ENCODE results near the gene EVL. TPM values are rescaled to one million over a fixed set of nuclear protein-coding genes. Genes with fewer than 3 reads are reported as not detected.

Gene EVL
- total and polyA plus RNA-seq, 2 of the 8 experiments (the other 6 are each of a cell fraction or from before 2014, with no cell fraction given), result 30.7 to 64.6 TPM

DNA sequence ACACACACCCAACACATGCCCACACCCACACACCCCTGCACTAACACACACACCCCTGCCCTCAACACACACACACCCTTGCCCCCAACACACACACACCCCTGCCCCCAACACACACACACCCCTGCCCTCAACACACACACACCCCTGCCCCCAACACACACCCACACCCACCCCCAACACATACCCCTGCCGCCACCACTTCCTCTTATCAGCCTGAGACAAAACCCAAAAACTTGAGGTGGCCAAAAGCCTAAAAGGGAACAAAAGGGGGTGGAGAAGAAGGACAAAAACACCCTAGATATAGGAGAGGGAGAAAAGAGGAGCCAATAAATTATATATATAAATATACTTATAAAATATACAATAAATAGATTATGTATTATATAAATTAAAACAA lies 103.3 kb downstream of the EVL start (continued):
- TF ChIP-seq KDM5A (IDR thresholded peaks at IDR 0.05; ENCODE audit: low read length) (no peak), CTBP2 (IDR thresholded peaks at IDR 0.05; ENCODE audit: borderline replicate concordance, insufficient read depth, insufficient read length, low read length) (no peak), TAF1 (IDR thresholded peaks at IDR 0.05; ENCODE audit: low read depth, low read length) (no peak)

Measured in H1 (cell line).